ENCODE results near the gene CADPS2.

The CADPS2 gene

DNA sequence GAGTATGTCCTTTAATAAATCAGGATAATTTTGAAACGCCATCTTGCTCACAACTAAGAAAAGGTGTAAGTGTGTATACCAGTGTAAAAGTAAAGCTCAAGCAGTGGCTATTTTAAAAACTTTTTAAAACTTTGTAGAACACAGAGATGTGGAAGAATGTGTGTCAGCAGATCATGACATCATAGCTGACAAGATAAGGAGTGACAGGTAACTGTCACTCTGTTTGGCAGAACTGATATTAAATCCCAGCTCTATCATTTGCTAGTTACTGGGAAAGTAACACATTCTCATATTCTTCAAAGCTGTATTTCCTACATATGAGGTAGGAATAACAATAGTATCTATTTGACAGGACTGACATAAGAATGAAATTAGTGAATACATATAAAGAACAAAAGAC is 119.7 kb downstream of the CADPS2 start:
- no peak for DNase-seq

DNA sequence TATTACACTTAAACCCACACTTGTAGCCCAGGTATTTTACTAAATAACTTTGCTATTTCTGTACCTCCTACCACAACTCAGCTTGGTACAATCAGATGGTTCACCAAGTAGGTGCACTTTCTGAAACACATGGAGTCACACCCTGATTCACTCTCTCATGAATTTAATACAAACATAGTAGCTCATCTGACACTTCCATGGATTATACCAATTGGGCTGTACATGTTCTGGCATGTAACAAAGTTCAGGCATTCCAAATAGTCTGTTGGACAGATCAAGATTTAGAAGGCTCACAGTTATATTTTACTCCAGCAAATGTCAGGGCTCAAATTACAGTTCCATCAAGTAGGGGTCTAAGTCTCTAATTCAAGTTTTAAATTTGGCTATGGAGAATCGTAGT is 121.4 kb downstream of the CADPS2 start:
- DNase-seq: no peak

DNA sequence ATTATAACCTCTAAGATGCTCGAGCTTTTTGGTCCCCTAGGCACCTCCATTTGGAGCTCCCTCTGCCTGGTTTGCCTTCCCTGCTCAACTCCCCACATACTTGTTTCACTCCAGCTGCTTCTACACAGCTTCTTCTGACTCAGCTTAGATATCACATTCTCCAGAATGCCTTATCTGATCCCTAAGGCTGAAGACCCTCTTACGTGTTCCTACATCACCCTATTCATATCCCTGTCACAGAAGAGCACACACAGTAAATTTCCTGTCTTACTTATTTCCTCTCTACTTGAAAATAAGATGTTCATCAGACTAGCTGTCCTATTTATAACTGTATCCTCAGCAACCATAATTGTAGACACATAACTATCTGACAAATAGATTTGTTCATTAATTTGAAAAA is 122.2 kb downstream of the CADPS2 start:
- no peak for DNase-seq

DNA sequence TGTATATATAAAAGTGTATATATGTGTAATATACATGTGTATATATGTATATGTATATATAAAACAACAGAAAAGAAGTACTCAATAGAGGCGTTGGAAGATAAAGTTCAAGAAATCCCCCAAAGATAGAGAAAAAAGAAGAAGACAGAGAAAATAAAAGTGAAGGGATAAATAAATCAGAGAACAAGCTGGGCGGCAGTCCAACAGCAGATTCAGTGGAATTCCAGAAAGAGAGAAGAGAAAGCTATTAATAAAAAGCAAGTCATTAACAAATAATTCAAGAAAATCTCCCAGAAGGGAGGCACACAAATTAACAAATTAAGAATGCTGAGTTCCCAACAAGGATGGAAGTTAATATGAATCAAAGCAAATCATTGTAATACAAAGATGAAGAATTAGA is 124.2 kb downstream of the CADPS2 start:
- no peak for DNase-seq

DNA sequence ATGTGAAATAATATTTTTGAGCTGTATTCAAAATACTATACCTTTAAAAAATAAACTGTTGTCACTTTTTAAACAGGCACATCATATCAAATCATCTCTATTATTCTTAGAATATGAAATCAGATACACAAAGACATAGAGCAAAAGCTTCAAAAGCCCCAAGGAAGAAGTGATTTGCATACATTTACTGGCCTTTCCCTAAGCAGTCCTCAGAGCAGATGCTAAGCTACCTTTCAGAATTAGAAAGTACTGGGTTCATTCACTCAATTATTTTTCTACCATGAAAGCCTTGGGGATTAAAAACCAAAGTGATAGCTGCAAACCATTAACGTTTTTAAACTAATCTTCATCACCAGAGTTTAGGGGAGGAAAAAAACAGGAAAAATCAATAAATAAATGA is 127.8 kb downstream of the CADPS2 start:
- DNase-seq: no peak

DNA sequence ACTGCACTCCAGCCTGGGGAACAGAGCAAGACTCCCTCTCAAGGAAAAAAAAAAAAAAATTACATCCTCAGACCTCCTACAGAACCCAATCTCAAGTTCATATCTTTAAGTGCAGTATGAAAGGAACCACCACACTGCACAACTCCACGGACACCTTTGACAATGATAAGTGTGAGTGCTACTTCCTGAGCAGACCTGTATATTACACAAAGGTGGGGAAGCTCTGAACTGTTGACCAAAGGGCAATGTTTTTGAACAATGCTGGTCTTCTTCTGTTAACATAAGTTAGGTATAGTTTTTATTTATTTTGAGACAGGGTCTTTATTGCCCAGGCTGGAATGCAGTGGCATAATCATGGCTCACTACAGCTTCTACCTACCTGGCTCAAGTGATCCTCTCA is 129.4 kb downstream of the CADPS2 start:
- no peak for DNase-seq

DNA sequence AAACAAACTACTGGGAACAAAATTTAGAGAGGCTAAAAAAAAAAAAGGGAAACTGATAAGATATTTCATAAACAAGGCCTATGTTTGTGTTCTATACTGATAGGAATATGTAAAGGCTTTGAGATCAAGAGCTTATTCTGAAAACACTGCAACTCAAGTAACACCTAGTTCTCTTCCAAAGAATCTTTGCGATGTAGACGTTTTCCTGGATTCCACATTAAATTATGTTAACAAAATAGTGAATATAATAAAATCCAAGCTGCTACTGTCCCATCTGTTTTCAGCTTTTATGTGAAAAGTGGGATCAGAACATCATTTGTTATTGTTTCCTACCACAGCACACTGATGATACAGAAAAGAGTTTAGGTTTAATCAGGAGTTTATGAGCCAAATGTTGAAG is 130.6 kb downstream of the CADPS2 start:
- no peak for DNase-seq

DNA sequence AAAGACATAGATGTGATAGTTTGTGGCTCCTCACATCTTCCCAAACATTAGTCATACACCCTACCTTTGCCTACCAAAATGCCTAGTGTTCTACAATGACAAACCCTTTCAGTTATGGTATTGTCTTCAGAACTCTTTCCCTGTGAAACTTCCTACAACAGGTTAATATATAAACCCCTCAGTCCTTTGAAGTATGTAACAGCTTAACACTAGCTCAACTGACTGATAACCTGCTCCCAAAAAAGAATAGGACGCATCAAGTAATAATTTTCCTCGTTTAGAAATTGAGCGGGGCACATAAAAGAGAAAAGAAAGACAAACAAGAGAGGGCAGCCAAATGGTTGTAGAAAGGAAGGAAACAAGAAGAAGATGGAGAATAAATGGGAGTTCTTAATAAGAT is 133.7 kb downstream of the CADPS2 start:
- DNase-seq: no peak

DNA sequence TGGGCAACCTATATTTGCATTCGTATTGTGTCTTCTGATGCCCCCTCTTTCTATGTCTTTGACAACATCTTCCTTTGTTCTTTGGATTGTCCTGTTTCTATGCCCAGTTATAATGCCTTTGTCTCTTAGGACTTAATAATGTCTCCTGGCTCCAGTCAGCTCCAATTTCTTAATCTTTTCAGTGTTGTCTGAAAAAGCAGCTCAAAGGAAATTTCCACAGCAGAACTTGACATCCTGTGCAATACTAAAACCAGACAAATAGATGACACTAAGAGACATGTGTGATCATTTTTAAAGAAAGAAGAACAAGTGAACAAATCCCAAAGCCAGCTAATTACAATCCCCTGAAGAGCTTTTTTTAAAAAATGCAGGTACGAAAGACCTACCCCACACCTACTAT is 135.9 kb downstream of the CADPS2 start:
- DNase-seq: no peak

DNA sequence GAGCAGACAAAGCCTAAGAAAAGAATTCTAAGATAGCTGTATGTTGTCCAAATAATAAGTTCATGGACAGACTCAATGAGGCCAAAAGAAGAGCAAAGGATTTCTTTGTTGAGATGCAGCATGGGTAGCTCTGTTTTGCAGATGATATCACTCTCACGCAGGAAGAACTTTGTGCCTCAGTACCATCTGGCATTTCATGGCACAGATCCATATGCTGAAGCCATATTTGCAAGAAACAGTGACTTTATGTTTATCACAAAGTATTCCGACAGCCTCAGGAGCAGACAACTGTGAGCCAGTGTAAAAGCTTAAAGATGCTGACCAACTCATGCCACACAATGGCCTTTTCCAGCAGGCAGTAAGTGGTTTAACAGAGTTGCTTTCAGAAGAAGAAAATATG is 138.1 kb downstream of the CADPS2 start:
- no peak for DNase-seq

DNA sequence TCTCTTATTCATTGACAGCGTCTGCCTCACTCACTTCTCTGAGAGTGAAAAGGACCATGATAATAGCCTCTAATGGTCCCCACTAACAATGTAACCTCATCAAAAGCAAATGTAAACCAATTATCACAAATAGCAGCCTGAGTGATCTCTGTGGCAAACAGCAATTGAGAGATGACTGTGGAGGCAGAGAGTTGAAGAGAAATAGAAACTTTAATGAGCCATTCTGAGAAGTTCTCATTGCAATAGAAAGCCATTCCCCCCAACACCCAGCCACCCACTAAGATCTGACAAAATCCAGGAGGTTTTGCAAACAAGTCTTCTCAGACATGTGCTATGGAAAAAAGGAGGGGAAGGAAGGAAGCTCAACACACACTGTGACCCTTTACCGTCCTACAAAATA is 139.3 kb downstream of the CADPS2 start:
- no peak for DNase-seq

DNA sequence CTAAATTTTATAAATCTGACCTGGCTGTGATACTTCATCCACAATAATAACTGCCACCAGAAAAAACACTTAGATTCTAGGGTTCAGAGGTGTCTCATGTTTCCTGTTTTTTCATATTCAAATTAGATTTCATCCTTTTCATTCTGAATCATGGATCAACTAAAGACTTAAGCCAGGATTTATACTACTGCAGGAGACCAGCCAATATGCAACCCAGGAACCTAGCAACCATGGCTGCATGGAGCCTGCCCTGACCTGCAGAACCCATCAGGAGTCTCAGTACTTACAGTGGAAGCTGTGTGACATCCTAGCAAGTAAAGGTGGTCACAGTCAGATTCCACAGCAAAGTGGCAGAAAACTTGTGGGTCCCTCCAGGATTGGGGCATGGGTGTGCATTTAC is 143.0 kb downstream of the CADPS2 start:
- no peak for DNase-seq

DNA sequence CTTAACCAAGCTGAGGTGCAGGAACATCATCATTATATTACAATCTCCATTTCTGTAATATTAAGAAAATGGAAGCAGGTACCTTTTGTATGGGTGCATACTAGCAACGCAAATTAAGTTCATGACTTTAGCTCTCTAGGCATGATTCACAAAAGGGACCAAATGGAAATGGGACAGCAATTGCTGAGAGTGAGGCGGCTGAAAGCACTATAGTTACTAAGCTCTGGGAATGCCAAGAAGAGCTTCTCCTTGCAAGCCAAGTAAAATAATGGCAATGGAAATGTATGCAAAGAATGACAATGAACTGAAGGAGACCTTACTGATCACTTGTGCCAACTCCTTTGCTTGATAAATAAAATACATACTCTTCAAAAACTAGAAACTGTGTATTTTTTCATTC is 147.3 kb downstream of the CADPS2 start:
- no peak for DNase-seq

DNA sequence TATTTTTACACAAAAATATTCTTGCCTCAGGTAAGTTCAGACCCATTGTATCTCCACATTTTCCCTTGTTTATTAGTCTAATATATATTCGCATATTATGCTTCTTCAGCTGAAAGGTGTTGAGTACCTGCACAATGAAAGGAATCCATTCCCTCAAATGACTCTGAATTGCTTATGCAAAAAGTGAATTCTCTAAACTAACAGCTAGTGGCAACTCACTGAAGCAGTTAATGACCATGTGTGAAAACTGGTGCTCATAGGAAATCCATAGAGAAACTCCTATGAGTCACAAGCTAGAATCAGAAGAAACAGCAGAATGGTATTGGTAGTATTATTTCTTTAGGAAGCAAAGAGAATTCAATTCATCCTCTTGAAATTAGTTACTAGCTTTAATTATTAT is 150.1 kb downstream of the CADPS2 start:
- no peak for DNase-seq

DNA sequence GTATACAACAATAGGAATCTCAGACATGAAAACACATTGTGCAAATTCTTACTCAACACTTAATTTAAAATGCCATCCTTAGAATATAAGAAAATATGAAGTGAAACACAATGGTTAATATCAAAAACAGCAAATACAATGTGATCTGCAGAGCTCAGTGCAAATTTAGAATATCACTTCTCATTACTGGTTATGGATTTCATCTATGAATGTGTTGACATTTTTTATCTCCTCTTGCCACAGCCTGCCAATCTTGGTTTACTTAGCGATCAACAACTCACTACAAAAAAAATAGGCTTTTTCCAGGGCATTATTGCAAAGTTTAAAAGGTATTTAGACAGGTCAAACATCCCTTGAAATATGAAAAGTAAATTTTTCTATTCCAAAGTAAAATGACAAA is 158.5 kb downstream of the CADPS2 start:
- DNase-seq: no peak

DNA sequence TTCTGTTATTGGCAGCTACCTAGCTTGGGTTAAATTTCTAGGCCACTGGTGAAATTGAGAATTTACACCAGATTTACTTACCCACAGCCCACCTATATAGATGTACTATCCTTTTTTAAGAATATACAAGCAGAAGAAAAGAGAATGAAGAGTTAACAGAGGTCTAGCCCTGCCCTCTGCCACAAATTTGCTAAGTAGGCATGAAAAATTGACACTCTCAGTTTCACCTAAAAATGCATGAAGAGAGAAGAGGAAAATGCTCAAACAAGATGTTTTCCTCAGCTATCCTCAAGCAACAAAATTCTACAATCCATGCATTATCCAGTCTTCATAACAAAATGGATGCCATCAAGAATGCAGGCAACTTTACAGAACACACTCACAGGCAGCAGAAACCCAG is 158.9 kb downstream of the CADPS2 start:
- DNase-seq: no peak

DNA sequence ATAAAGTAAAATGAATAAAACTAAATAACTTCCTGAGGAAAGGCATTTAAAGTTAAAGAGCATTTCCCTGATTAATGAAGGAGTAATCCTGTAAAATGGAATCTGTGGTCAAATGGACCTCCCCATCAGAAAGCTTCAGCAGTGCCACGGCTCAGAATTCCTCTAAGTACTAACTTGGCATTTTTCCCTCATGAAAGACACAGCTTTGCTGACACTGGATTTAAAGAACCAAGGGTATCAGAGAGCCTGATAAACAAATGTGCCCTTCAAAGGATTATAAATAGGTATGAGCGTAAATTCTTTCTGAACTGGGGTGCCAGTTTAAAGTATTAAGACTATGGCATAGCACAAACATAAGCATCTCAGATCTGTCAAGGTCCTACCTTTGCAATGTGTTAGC is 159.4 kb downstream of the CADPS2 start:
- no peak for DNase-seq

DNA sequence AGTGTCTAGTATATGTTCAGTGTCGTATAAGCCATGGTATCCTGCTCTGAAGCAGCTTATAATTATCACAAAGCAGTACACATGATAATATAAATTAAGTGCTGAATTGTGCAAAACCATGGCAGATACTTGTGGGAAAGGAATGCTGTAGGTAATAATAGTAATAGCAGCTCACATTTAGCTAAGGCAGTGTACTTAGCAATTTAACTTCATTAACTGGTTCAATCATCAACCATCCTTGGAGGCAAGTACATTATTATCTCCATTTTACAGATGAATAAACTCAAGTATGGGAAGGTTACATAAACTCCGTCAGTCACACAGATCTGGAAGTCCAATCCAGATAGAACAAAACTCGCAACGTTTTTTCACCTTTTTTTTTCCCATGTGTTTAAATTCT is 161.9 kb downstream of the CADPS2 start:
- DNase-seq: no peak

DNA sequence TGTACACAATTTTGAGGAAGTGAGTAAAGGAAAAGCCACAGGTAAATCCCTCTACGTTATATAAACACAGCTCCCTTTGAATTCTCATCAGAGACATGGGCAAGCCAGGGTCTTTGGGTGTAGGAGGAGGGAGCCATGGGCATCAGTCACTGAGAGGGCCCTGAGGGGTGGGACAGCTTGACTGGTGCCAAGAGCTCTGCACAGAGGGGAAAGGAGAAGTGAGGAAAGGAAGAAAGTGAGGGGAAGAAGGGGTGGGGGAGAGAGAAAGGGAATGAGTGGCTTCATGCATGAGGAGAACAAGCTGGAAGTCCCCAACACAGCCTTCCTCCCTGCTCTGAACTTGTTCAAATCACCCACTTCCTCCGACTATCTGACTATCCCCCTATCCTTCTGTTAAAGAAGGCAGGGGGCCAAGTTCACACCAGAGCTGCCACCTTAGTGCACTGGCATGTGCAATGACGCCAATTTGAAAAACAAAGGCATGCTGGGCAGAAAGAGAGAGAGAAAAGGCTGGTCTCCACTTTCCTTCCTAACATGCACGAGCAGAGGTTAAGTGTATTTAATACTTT is 167.2 kb downstream of the CADPS2 start:
- no peak for DNase-seq

DNA sequence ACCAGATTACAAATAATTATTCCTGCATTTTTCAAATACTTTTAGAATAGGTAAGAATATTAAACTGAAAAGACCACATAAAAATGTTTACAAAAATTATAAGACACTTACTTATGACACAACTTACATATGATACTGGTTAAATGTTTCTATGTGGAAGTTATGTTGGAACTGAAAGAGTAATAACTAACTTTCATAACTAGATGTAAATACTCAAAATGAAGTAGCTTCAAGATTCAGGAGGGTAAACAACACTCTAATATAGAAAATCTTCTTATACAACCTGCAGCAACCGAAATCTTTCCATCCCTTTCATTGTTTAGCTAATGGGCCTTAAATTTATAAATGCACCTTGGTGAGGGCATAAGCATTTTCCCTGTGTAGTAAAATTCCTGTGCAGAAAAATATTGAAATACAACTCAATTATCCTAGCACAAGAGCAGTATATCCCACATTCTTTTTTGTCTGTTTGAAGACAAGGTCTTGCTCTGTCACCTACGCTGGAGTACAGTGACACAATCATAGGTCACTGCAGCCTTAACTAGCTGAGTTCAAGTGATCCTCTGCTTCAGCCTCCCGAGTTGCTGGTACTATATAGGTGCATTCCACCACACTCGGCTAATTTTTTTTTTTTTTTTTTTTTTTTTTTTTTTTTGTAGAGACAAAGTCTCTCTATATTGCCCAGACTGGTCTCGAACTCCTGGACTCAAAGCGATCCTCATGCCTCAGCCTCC is 168.7 kb downstream of the CADPS2 start:
- DNase-seq: no peak

DNA sequence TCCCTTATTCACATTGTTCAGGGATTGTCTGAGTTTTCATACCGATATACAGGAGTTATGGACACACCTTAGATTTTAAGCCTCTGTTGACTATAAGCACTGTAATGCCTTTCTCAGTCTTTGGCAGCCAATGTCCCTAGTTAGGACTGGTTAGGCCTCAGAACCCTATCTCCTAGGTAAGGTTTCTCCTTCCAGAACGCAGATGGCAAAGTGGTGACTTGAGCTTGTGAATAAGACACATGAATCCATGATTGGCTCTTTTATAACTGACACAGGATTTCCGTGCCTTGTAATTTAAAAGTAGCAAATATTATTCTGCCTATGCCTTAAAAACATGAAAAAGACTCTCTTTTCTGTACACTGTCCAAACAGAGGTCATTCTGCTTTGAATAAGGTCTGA is 171.1 kb downstream of the CADPS2 start:
- DNase-seq: no peak

DNA sequence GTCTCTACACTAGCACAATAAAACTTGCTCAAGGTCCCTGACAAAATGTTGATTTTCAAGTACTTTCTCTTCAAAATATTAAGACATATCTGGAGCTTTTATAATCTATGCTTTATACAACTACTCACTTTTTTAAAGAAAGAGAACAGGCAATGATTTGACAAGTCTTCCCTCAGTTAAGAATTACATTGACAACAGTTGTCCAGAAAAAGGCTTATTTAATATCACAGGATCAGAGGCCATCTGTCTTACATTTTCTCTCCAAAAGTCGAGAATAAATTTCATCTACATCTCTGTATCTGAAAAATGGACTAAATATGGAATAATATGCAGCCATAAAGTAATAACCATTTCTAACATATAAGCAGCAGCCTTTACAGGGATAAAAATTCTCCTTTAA is 175.3 kb downstream of the CADPS2 start:
- no peak for DNase-seq

DNA sequence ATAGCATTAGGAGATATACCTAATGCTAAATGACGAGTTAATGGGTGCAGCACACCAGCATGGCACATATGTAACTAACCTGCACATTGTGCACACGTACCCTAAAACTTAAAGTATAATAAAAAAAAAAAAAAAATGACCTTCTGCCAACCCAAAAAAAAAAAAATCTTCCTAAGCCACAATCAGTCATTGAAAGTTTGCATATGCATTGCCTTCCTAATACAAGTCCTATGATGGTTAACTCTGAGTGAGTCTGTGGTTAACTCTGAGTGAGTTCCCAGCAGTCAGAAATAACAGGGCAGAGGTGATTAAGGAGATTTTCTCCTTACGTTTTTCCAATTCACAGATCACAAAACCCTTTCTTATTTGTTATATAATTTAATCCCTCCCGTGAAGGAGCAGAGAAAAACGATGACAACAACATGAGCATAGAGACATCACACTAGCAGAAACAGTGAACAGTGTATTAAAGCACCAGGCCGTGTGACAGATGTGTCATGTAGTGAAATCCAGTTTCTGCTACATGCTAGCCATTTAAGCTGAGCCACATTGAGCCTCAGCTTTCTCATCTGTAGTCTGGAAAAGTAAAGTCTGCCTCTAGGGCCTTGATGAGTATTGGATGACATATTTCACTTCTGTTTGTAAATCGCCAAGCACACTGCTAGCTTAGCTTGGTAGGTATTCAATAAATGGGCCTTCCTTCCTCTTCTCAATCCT is 176.2 kb downstream of the CADPS2 start:
- no peak for DNase-seq

DNA sequence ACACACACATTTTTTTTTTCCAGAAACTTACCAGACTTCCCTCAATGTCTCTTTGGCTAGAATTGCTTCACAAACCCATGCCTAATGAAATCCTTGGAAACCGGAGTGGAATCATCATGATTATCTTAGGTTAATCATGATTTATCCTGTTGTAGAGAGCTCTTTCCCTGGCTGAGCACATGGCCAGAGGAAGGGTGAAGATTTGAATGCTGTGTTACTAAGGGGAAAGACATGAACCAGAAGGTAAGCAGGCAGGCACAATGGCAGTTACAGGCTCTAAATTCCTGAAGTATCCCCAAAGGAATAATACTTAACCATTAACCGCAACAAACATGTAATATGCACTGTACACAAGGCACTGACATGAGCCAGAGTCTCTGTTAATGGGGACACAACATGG is 179.4 kb downstream of the CADPS2 start:
- DNase-seq: no peak
